Spleen (tissue), 7 donors: ENCODE data around the gene HOXC11.

Experiments used
- CTCF ChIP-seq, 11 experiments: fragments of 200-600 bp in 7 of 11; fragments of 450-650 bp in 4 of 11; sonication (generic) in 4 of 11; IDR thresholded peaks in 8 of 11; conservative IDR thresholded peaks in 3 of 11; 1 replicate in 7 of 11; 2 replicates in 4 of 11; pipeline versions ENCODE4 v1.4.0 to v1.8.0; 2016 to 2021; ENCODE audit warnings: antibody characterized with exemption in 11 of 11, inconsistent platforms in 4 of 11, mild to moderate bottlenecking in 1 of 11
- POLR2A ChIP-seq, 3 donors: fragments of 450-650 bp; IDR thresholded peaks; one replicate each; pipeline ENCODE4 v1.5.1; 2017; ENCODE audit warnings: antibody characterized with exemption in 3 of 3, mild to moderate bottlenecking in 1 of 3
- donor health status: DM: no; HTN: no; CAD: no; lungs with moderate emphysema.
- donor health status: DM: no; HTN: no; CAD: no.
- donor health status: DM: no; HTN: no; CAD: no.

- TF ChIP-seq CTCF (IDR thresholded peaks at IDR 0.05 in 8 of 11, conservative IDR thresholded peaks at IDR 0.05 in 3 of 11) (no peak), POLR2A (IDR thresholded peaks at IDR 0.05) (no peak)
These were observed 31.2 kb upstream of the HOXC11 start for GRCh38 chr12:53941750-53942149.
